Naive thymus-derived CD4-positive, alpha-beta T cell (primary cell): ENCODE results near the gene CKMT2. TPM values are rescaled to one million over a fixed set of nuclear protein-coding genes. Genes with fewer than 3 reads are reported as not detected.

Source experiments
- ATAC-seq: fragments of 150-1000 bp; cut with Tn5 transposase; 2 replicates; pipeline ENCODE4 v1.10.0; 2021; ENCODE audit warnings: mild to moderate bottlenecking, moderate library complexity
- CTCF ChIA-PET: fragments of 350-600 bp; sonication (Branson Sonifier 250); formaldehyde crosslinking; loops from one replicate; lab custom pipeline; 2021; ENCODE audit warnings: antibody characterized with exemption; lab: Charles Lee
- POLR2A ChIA-PET: fragments of 350-600 bp; sonication (Branson Sonifier 250); formaldehyde crosslinking; loops from one replicate; lab custom pipeline; 2021; ENCODE audit warnings: antibody characterized with exemption, inconsistent platforms; lab: Charles Lee
- DNase-seq, 9 donors: peaks; one replicate each; pipeline versions ENCODE4 v3.0.0 to v3.0.0-alpha.2; 2020 to 2022; ENCODE audit warnings: mixed read lengths in 1 of 9
- H3K27ac ChIP-seq: one replicate; pipeline ENCODE4 v1.7.0; 2013; ENCODE audit warnings: mild to moderate bottlenecking, low read depth, low read length, moderate library complexity
- H3K27me3 ChIP-seq, 2 donors: one replicate each; pipeline ENCODE4 v1.7.0; 2013; ENCODE audit warnings: low read length in 2 of 2, mild to moderate bottlenecking in 2 of 2, moderate library complexity in 2 of 2; ENCODE audit not compliant: control insufficient read depth in 2 of 2, insufficient read depth in 2 of 2
- H3K36me3 ChIP-seq, 3 experiments: 1 replicate in 2 of 3; 2 replicates in 1 of 3; pipeline ENCODE4 v1.7.0; 2013; ENCODE audit warnings: low read length in 3 of 3, mild to moderate bottlenecking in 3 of 3, moderate library complexity in 1 of 3; ENCODE audit not compliant: insufficient read depth in 3 of 3, control insufficient read depth in 2 of 3
- H3K4me1 ChIP-seq, 2 donors: one replicate each; pipeline ENCODE4 v1.7.0; 2013; ENCODE audit warnings: low read length in 2 of 2, mild to moderate bottlenecking in 2 of 2, moderate library complexity in 1 of 2; ENCODE audit not compliant: control insufficient read depth in 2 of 2, insufficient read depth in 2 of 2
- H3K4me3 ChIP-seq: 2 replicates; pipeline ENCODE4 v1.7.0; 2013; ENCODE audit warnings: mild to moderate bottlenecking, low read length
- H3K9me3 ChIP-seq, 3 experiments: 1 replicate in 2 of 3; 2 replicates in 1 of 3; pipeline ENCODE4 v1.7.0; 2013; ENCODE audit warnings: low read length in 3 of 3; ENCODE audit not compliant: control insufficient read depth in 2 of 3
- H3K27ac Mint-ChIP-seq, 9 donors: one replicate each; pipeline ENCODE4 v1.8.0; 2020 to 2022; ENCODE audit warnings: mixed read lengths in 9 of 9, mild to moderate bottlenecking in 8 of 9, moderate library complexity in 5 of 9, inconsistent platforms in 2 of 9
- H3K27me3 Mint-ChIP-seq, 5 donors: one replicate each; pipeline ENCODE4 v1.8.0; 2021 to 2022; ENCODE audit warnings: mixed read lengths in 5 of 5, mild to moderate bottlenecking in 1 of 5
- H3K36me3 Mint-ChIP-seq, 5 donors: one replicate each; pipeline ENCODE4 v1.8.0; 2020 to 2022; ENCODE audit warnings: mixed read lengths in 5 of 5, mild to moderate bottlenecking in 3 of 5, inconsistent platforms in 1 of 5
- H3K4me1 Mint-ChIP-seq, 7 donors: one replicate each; pipeline ENCODE4 v1.8.0; 2020 to 2022; ENCODE audit warnings: mixed read lengths in 7 of 7, mild to moderate bottlenecking in 3 of 7, inconsistent platforms in 1 of 7
- H3K4me3 Mint-ChIP-seq, 10 donors: one replicate each; pipeline ENCODE4 v1.8.0; 2020 to 2022; ENCODE audit warnings: mild to moderate bottlenecking in 10 of 10, mixed read lengths in 10 of 10, moderate library complexity in 6 of 10, inconsistent platforms in 2 of 10
- H3K9me3 Mint-ChIP-seq, 11 donors: one replicate each; pipeline ENCODE4 v1.8.0; 2020 to 2022; ENCODE audit warnings: mixed read lengths in 11 of 11, mild to moderate bottlenecking in 4 of 11, inconsistent platforms in 1 of 11, moderate library complexity in 1 of 11
- intact Hi-C, 2 donors: fragments of 100-400 bp; cut with micrococcal nuclease; formaldehyde crosslinking; loops; one replicate each; pipeline ENCODE4 v1.15.1; 2023
- polyA plus RNA-seq, 2 donors: library from polyadenylated mRNA; unstranded; fragments of 300-500 nt; fragmentation: Illumina TruSeq; gene quantifications; one replicate each; pipeline ENCODE4 v1.2.3, GENCODE V29; 2021
- total RNA-seq, 6 experiments: library from RNA in 5 of 6; stranded (reverse) in 5 of 6; gene quantifications; 1 replicate in 5 of 6; 2 replicates in 1 of 6; pipeline ENCODE4 v1.2.3 and lab custom pipeline; 2021 to 2026

Gene CKMT2
- total and polyA plus RNA-seq, 7 experiments from 2014 or later = not detected

GRCh38 chr5:81212211-81212751, 20.8 kb upstream of the CKMT2 start:
- H3K4me3 Mint-ChIP-seq = no peak overlapping the region
- CTCF ChIA-PET = no interaction called here
- no peak for DNase-seq

GRCh38 chr5:81213070-81213469, 20.1 kb upstream of the CKMT2 start:
- ATAC-seq (no peak), DNase-seq (no peak)
- no peak overlapping the region for H3K27ac Mint-ChIP-seq
- H3K4me3 Mint-ChIP-seq = no peak overlapping the region
- peaks cover 1 to 84% (median 40%) of the 10 kb centered on the region in 5 donors for H3K36me3 Mint-ChIP-seq
- ChIA-PET CTCF (no interaction called here), POLR2A (no interaction called here)
- Histone ChIP-seq H3K36me3 (peaks cover 0 to 63% (median 0%) of the 10 kb centered on the region in 3 experiments), H3K9me3 (no peaks in the 10 kb centered on the region), H3K27ac (no peak overlapping the region), H3K4me3 (no peak overlapping the region), H3K4me1 (no peaks in the 10 kb centered on the region), H3K27me3 (no peaks in the 10 kb centered on the region)
- intact Hi-C loops = no loop called here
- H3K9me3 Mint-ChIP-seq = no peaks in the 10 kb centered on the region
- peaks cover 0 to 3% (median 0%) of the 10 kb centered on the region in 7 donors for H3K4me1 Mint-ChIP-seq
- no peaks in the 10 kb centered on the region for H3K27me3 Mint-ChIP-seq

More at GRCh38 chr5:81212211-81212751, 20.8 kb upstream of the CKMT2 start:
- no peak for ATAC-seq
- Mint-ChIP-seq H3K27me3 (no peaks in the 10 kb centered on the region), H3K9me3 (no peaks in the 10 kb centered on the region), H3K27ac (peak overlapping the region in 1 of 9 donors; percentile 25), H3K4me1 (peaks cover 0 to 3% (median 0%) of the 10 kb centered on the region in 7 donors), H3K36me3 (peaks cover 0 to 88% (median 39%) of the 10 kb centered on the region in 5 donors)
- Histone ChIP-seq H3K27me3 (no peaks in the 10 kb centered on the region), H3K27ac (no peak overlapping the region), H3K4me1 (no peaks in the 10 kb centered on the region), H3K36me3 (peaks cover 0 to 71% (median 0%) of the 10 kb centered on the region in 3 experiments), H3K9me3 (no peaks in the 10 kb centered on the region), H3K4me3 (no peak overlapping the region)
- POLR2A ChIA-PET = no interaction called here
- intact Hi-C loops = no loop called here

GRCh38 chr5:81214848-81215247, 18.3 kb upstream of the CKMT2 start:
- intact Hi-C loops = no loop called here
- H3K9me3 Mint-ChIP-seq = no peaks in the 10 kb centered on the region
- H3K36me3 Mint-ChIP-seq = peaks cover 1 to 82% (median 45%) of the 10 kb centered on the region in 5 donors
- H3K27me3 Mint-ChIP-seq = no peaks in the 10 kb centered on the region
- Histone ChIP-seq H3K27me3 (no peaks in the 10 kb centered on the region), H3K4me1 (no peaks in the 10 kb centered on the region), H3K36me3 (peaks cover 0 to 51% (median 0%) of the 10 kb centered on the region in 3 experiments), H3K27ac (no peak overlapping the region), H3K9me3 (no peaks in the 10 kb centered on the region), H3K4me3 (no peak overlapping the region)
- DNase-seq = no peak
- ChIA-PET CTCF (no interaction called here), POLR2A (no interaction called here)
- H3K27ac Mint-ChIP-seq = no peak overlapping the region
- no peak for ATAC-seq
- H3K4me1 Mint-ChIP-seq = peaks cover 0 to under 1% (median 0%) of the 10 kb centered on the region in 7 donors
- no peak overlapping the region for H3K4me3 Mint-ChIP-seq

- Histone ChIP-seq H3K4me3 (no peak overlapping the region), H3K36me3 (peaks cover 0 to 40% (median 0%) of the 10 kb centered on the region in 3 experiments), H3K27ac (no peak overlapping the region), H3K9me3 (no peaks in the 10 kb centered on the region), H3K4me1 (no peaks in the 10 kb centered on the region), H3K27me3 (no peaks in the 10 kb centered on the region)
- intact Hi-C loops = no loop called here
- no peak overlapping the region for H3K27ac Mint-ChIP-seq
- H3K27me3 Mint-ChIP-seq = no peaks in the 10 kb centered on the region
- ChIA-PET POLR2A (no interaction called here), CTCF (no interaction called here)
- no peak for ATAC-seq
- H3K4me1 Mint-ChIP-seq = no peaks in the 10 kb centered on the region
- H3K36me3 Mint-ChIP-seq = peaks cover 1 to 84% (median 46%) of the 10 kb centered on the region in 5 donors
- no peaks in the 10 kb centered on the region for H3K9me3 Mint-ChIP-seq
- no peak for DNase-seq
- no peak overlapping the region for H3K4me3 Mint-ChIP-seq
Observed at GRCh38 chr5:81216152-81216551, 17.0 kb upstream of the CKMT2 start.

DNA sequence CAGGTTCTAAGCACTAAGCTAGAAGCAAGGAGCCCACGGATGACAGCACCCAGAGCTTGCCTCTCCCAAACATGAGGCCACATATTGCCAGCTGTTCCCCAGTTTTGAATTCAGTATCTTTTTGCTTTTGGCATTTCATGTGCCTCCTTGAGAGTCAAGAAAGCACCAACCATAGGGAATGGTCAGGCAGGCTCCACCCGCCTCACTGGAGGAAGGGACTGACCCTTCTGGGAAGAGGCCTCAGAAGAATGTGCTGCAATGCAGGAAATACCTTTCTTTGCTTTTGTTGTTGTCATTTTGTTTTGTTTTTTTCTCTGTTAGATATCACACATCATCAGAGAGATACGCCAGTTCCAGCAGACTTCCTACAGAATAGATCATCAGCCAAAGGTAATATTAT, 13.7 kb upstream of the CKMT2 start:
- Histone ChIP-seq H3K27ac (no peak overlapping the region), H3K36me3 (peaks cover 0 to 11% (median 0%) of the 10 kb centered on the region in 3 experiments), H3K4me3 (no peak overlapping the region), H3K9me3 (no peaks in the 10 kb centered on the region), H3K4me1 (no peaks in the 10 kb centered on the region), H3K27me3 (no peaks in the 10 kb centered on the region)
- Mint-ChIP-seq H3K27ac (no peak overlapping the region), H3K36me3 (peaks cover 1 to 63% (median 44%) of the 10 kb centered on the region in 5 donors), H3K4me1 (peaks cover 0 to 2% (median 0%) of the 10 kb centered on the region in 7 donors), H3K4me3 (no peak overlapping the region), H3K9me3 (no peaks in the 10 kb centered on the region), H3K27me3 (no peaks in the 10 kb centered on the region)
- intact Hi-C loops = no loop called here
- ChIA-PET CTCF (no interaction called here), POLR2A (no interaction called here)
- ATAC-seq (no peak), DNase-seq (no peak)

DNA sequence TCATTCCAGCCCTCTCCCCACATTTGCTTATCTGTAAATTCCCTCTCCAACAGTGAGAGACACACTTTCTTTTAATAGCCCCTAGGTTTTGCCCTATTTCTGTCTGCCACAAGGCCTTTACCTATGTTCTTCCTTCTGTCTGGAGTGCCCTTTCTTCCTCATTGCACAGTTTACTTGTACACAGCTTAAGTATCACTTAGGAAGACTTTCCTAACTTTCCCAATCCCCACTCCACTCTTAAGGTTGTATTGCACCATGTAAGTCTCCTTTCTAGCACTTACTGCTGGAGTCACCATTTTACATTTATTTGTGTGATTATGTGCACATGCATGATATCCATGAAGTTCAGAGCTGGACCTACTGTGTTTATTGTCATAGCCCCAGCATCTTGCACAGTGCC, 10.8 kb upstream of the CKMT2 start:
- H3K27ac ChIP-seq = no peak overlapping the region
- Mint-ChIP-seq H3K36me3 (peaks cover 3 to 52% (median 27%) of the 10 kb centered on the region in 5 donors), H3K27me3 (no peaks in the 10 kb centered on the region), H3K4me3 (no peak overlapping the region), H3K4me1 (peaks cover 0 to 2% (median 0%) of the 10 kb centered on the region in 7 donors), H3K9me3 (no peaks in the 10 kb centered on the region), H3K27ac (no peak overlapping the region)
- ATAC-seq = no peak
- H3K4me3 ChIP-seq = no peak overlapping the region
- DNase-seq = no peak
- H3K4me1 ChIP-seq = no peaks in the 10 kb centered on the region
- intact Hi-C loops = no loop called here
- peaks cover 0 to 26% (median 0%) of the 10 kb centered on the region in 3 experiments for H3K36me3 ChIP-seq
- H3K9me3 ChIP-seq = no peaks in the 10 kb centered on the region
- CTCF ChIA-PET = no interaction called here
- H3K27me3 ChIP-seq = no peaks in the 10 kb centered on the region
- POLR2A ChIA-PET = no interaction called here

DNA sequence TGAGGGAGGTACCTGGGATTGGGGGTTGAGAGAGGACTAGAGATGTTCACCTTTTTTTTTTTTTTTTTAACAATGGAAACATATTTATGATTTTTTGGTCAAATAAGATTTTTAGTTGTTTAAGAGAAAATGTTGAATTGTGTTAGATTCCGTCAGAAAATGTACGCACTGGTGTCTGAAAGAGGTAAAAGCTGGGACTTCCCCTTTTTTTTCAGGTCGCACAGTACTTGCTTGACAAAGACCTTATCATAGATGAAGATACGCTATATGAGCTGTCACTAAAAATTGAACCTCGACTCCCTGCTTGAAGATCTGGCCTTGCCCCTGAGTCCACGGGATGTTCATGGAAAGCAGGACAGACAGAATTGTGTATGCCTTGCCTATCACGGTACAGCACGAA, 7.7 kb upstream of the CKMT2 start:
- ChIA-PET POLR2A (interaction anchor here (1.1 kb wide), 1 partner anchor 13 kb away, joined by 3 read pairs; no protein-coding TSS in a partner anchor), CTCF (no interaction called here)
- H3K4me1 Mint-ChIP-seq = peaks cover 0 to 3% (median 0%) of the 10 kb centered on the region in 7 donors
- no peaks in the 10 kb centered on the region for H3K9me3 ChIP-seq
- H3K27ac Mint-ChIP-seq = no peak overlapping the region
- H3K4me1 ChIP-seq = no peaks in the 10 kb centered on the region
- H3K9me3 Mint-ChIP-seq = no peaks in the 10 kb centered on the region
- no peaks in the 10 kb centered on the region for H3K27me3 ChIP-seq
- H3K4me3 Mint-ChIP-seq = no peak overlapping the region
- H3K36me3 ChIP-seq = peaks cover 0 to 26% (median 0%) of the 10 kb centered on the region in 3 experiments
- no peak overlapping the region for H3K27ac ChIP-seq
- H3K27me3 Mint-ChIP-seq = no peaks in the 10 kb centered on the region
- ATAC-seq (no peak), DNase-seq (no peak)
- intact Hi-C loops = no loop called here
- peaks cover 0 to 34% (median 6%) of the 10 kb centered on the region in 5 donors for H3K36me3 Mint-ChIP-seq
- no peak overlapping the region for H3K4me3 ChIP-seq
